Measurements from ENCODE around the gene YWHAG. TPM values are rescaled to one million over a fixed set of nuclear protein-coding genes. Genes with fewer than 3 reads are reported as not detected.

The YWHAG gene
- total and polyA plus RNA-seq, 9 of the 15 experiments (the other 6 are each of a cell fraction or from before 2014, with no cell fraction given): 30.4 to 246 (median 94.5) TPM

DNA sequence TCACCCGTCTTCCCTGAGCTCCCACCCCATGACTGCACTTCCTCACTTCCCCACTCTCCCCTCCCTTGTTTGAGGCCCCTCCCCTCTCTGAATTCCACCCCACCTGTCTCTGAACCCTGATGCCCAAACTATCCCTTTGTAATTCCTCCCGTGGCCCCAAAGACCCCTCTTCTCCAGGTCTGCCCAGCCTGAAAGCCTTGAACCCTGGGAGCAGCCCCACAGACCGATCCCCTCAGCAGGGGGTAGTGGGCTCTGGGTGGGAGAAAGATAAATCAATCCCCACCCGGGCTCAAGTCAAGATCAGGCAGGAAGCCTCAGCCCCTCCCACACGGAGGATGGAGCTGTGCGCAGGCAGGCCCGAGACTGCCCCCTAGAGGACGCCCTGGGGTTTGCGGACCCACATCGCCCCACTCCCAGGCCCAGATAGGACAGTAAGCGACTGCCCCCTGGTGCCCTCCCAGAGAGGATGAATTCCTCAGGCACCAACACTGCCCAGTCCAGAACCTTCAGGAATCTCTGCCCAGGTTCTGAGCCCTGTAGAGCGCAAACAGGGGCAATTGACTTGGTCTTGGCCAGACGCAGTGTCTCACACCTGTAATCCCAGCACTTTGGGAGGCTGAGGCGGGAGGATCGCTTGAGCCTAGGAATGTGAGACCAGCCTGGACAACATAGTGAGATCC is 44.6 kb downstream of the YWHAG start (continued):
- TF ChIP-seq ILK (tag; IDR thresholded peaks at IDR 0.05; ENCODE audit: borderline replicate concordance, low read depth): no peak
- TF ChIP-seq HNRNPL (IDR thresholded peaks at IDR 0.05; ENCODE audit: low read depth, low read length): no peak
- no peak for TF ChIP-seq ARHGAP35 (IDR thresholded peaks at IDR 0.05; ENCODE audit: partially characterized antibody)
- TF ChIP-seq HDAC3 (IDR thresholded peaks at IDR 0.05; ENCODE audit: borderline replicate concordance, partially characterized antibody): no peak
- TF ChIP-seq FOXP4 (CRISPR knock-in tag; IDR thresholded peaks at IDR 0.05; ENCODE audit: borderline replicate concordance): no peak
- no peak for TF ChIP-seq ZNF232 (CRISPR knock-in tag; IDR thresholded peaks at IDR 0.05)
- TF ChIP-seq ZKSCAN3 (CRISPR knock-in tag; IDR thresholded peaks at IDR 0.05): no peak
- peak; percentile 76 for TF ChIP-seq MYC (IDR thresholded peaks at IDR 0.05; ENCODE audit: low read depth, low read length)
- no peak for TF ChIP-seq MYC (CRISPR knock-in tag; IDR thresholded peaks at IDR 0.05; ENCODE audit: borderline replicate concordance, low read depth)
- TF ChIP-seq HMG20B (CRISPR knock-in tag; IDR thresholded peaks at IDR 0.05): no peak
- TF ChIP-seq, protein P1, sequence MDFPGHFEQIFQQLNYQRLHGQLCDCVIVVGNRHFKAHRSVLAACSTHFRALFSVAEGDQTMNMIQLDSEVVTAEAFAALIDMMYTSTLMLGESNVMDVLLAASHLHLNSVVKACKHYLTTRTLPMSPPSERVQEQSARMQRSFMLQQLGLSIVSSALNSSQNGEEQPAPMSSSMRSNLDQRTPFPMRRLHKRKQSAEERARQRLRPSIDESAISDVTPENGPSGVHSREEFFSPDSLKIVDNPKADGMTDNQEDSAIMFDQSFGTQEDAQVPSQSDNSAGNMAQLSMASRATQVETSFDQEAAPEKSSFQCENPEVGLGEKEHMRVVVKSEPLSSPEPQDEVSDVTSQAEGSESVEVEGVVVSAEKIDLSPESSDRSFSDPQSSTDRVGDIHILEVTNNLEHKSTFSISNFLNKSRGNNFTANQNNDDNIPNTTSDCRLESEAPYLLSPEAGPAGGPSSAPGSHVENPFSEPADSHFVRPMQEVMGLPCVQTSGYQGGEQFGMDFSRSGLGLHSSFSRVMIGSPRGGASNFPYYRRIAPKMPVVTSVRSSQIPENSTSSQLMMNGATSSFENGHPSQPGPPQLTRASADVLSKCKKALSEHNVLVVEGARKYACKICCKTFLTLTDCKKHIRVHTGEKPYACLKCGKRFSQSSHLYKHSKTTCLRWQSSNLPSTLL (IDR thresholded peaks at IDR 0.05): no peak
- TF ChIP-seq RERE (CRISPR knock-in tag; IDR thresholded peaks at IDR 0.05; ENCODE audit: borderline replicate concordance): no peak
- TF ChIP-seq, protein P2, sequence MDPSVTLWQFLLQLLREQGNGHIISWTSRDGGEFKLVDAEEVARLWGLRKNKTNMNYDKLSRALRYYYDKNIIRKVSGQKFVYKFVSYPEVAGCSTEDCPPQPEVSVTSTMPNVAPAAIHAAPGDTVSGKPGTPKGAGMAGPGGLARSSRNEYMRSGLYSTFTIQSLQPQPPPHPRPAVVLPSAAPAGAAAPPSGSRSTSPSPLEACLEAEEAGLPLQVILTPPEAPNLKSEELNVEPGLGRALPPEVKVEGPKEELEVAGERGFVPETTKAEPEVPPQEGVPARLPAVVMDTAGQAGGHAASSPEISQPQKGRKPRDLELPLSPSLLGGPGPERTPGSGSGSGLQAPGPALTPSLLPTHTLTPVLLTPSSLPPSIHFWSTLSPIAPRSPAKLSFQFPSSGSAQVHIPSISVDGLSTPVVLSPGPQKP (CRISPR knock-in tag; IDR thresholded peaks at IDR 0.05): no peak
- no peak for TF ChIP-seq SRSF9 (IDR thresholded peaks at IDR 0.05; ENCODE audit: borderline replicate concordance, low read depth, low read length)
